AG04449 (cell line): ENCODE measurements around the gene OR1S2.

Experiments used
- CTCF ChIA-PET: fragments of 350-600 bp; formaldehyde crosslinking; extraction: SDS; loops from one replicate; lab custom pipeline; 2021; ENCODE audit warnings: antibody characterized with exemption; lab: Yijun Ruan, JAX
- POLR2A ChIA-PET: fragments of 400-600, 350-600 bp; formaldehyde crosslinking; extraction: SDS; loops from one replicate; lab custom pipeline; 2020; ENCODE audit warnings: antibody characterized with exemption, inconsistent platforms; lab: Yijun Ruan, JAX
- DNase-seq: peaks from one replicate; pipeline ENCODE4 v3.0.0-alpha.2; 2010; ENCODE audit warnings: low read depth, low spot score
- H3K4me3 ChIP-seq: 2 replicates; pipeline ENCODE4 v1.5.1; 2011; ENCODE audit warnings: low read depth, mild to moderate bottlenecking, control low read depth, low read length
- CTCF ChIP-seq: IDR thresholded peaks from one replicate; pipeline ENCODE4 v1.5.1; 2011; ENCODE audit warnings: mild to moderate bottlenecking, moderate library complexity, low read length, control low read depth, inconsistent platforms; ENCODE audit not compliant: insufficient read depth; ENCODE audit errors: missing control alignments

The OR1S2 gene

GRCh38 chr11:58199271-58199670 lies 4.7 kb downstream of the OR1S2 start:
- no peak for TF ChIP-seq CTCF
- no peak for DNase-seq
- ChIA-PET CTCF (no interaction called here), POLR2A (no interaction called here)
- H3K4me3 ChIP-seq = no peak overlapping the region

- POLR2A ChIA-PET = no interaction called here
- no peak overlapping the region for H3K4me3 ChIP-seq
- CTCF ChIA-PET = no interaction called here
Measured at GRCh38 chr11:58195939-58196338, 8.0 kb downstream of the OR1S2 start.

GRCh38 chr11:58193391-58193790 lies 10.6 kb downstream of the OR1S2 start:
- TF ChIP-seq CTCF = no peak
- POLR2A ChIA-PET = no interaction called here
- CTCF ChIA-PET = no interaction called here
- H3K4me3 ChIP-seq = no peak overlapping the region
- DNase-seq = no peak

More at GRCh38 chr11:58195939-58196338, 8.0 kb downstream of the OR1S2 start:
- no peak for TF ChIP-seq CTCF
- DNase-seq = no peak

DNA sequence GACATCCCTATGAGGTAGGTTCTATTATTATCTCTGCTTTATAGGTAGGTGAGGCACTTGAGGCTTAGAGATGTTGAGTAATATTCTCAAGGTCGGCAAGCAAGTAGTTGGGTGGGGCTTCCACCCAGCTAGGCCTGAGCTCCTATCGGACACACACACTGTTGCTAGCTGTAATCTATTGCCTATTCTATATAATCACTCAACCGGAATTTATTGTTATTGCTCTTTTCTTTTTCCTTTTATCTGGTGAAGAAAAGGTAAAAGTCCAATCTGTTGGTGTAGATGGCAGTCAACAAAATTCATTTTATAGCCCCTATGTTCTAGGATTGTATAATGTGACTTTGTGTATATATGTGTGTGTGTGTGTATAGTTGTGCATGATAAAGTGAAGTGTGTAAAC lies 11.7 kb downstream of the OR1S2 start:
- ChIA-PET CTCF (no interaction called here), POLR2A (no interaction called here)
- H3K4me3 ChIP-seq = no peak overlapping the region
- TF ChIP-seq CTCF = no peak
- DNase-seq = no peak

DNA sequence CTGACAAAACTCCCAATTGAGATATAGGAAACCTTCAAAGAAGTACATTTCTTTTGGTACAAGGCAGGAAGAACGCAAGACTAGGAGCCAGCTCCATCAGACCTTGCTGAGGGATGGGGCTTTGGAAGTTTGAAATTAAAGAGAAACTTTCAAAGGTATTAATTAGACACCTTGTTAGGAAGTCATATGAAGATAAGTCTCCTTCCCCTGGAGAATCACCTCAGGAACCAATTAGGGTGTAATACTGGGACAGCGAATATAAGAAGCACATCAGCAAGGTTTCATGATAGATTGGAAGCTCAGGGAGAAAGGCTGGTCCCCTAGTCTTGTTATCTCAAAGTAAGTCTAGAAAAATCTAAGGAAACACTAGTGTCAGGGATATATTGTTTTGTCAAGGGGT lies 15.2 kb downstream of the OR1S2 start, which contains the start of gene OR9Q2:
Gene OR9Q2, plus strand, starts transcription at position 301 of the 400 bp plus-strand sequence. CDS start 1,421 bp downstream, outside the sequence.
- ChIA-PET CTCF (no interaction called here), POLR2A (no interaction called here)
- TF ChIP-seq CTCF = no peak
- H3K4me3 ChIP-seq = no peak within 1 kb of the TSS
- DNase-seq = no peak

GRCh38 chr11:58186938-58187337 lies 17.0 kb downstream of the OR1S2 start:
- CTCF ChIA-PET = no interaction called here
- POLR2A ChIA-PET = no interaction called here
- no peak for DNase-seq

More at GRCh38 chr11:58186938-58187337, 17.0 kb downstream of the OR1S2 start:
- no peak overlapping the region for H3K4me3 ChIP-seq
- TF ChIP-seq CTCF = no peak
